GM11168 (cell line): ENCODE measurements around the gene RCOR3.

Experiments
- in situ Hi-C: fragments of 300-500 bp; cut with MboI; formaldehyde crosslinking; loops from one replicate; pipeline ENCODE4 v1.12.0; 2022; ENCODE audit warnings: low sequenced_read_pairs; ENCODE audit not compliant: unreplicated experiment

Gene RCOR3

GRCh38 chr1:211359876-211360275 lies 100.7 kb downstream of the RCOR3 start:
- in situ Hi-C loops, result loop anchor here (5.0 kb wide), 1 partner anchor 38 kb away; no protein-coding TSS in a partner anchor

GRCh38 chr1:211361202-211361601 lies 102.0 kb downstream of the RCOR3 start:
- in situ Hi-C loops, result no loop called here
